Naive B cell (primary cell): ENCODE measurements around the gene ID3. TPM values are rescaled to one million over a fixed set of nuclear protein-coding genes. Genes with fewer than 3 reads are reported as not detected.
"Not testable (repeated sequence)": the region's sequence is repeated elsewhere in the genome, so short reads cannot be mapped to it uniquely, and the experiment has no call there.

Experiments
- ATAC-seq, 2 donors: fragments of 150-1000 bp; cut with Tn5 transposase; 2 replicates each; pipeline ENCODE4 v1.10.0; 2021; ENCODE audit warnings: low read depth in 2 of 2, mild to moderate bottlenecking in 2 of 2, moderate library complexity in 2 of 2
- DNase-seq: peaks from one replicate; pipeline ENCODE4 v3.0.0; 2022
- H3K27ac Mint-ChIP-seq, 6 donors: one replicate each; pipeline ENCODE4 v1.8.0; 2020 to 2022; ENCODE audit warnings: mild to moderate bottlenecking in 6 of 6, mixed read lengths in 6 of 6, moderate library complexity in 5 of 6, inconsistent platforms in 2 of 6
- H3K27me3 Mint-ChIP-seq, 3 donors: one replicate each; pipeline ENCODE4 v1.8.0; 2021 to 2022; ENCODE audit warnings: mixed read lengths in 3 of 3, mild to moderate bottlenecking in 1 of 3
- H3K36me3 Mint-ChIP-seq, 2 donors: one replicate each; pipeline ENCODE4 v1.8.0; 2020 to 2022; ENCODE audit warnings: mixed read lengths in 2 of 2, inconsistent platforms in 1 of 2, mild to moderate bottlenecking in 1 of 2
- H3K4me1 Mint-ChIP-seq, 3 donors: one replicate each; pipeline ENCODE4 v1.8.0; 2020 to 2022; ENCODE audit warnings: mixed read lengths in 3 of 3, inconsistent platforms in 1 of 3, mild to moderate bottlenecking in 1 of 3, moderate library complexity in 1 of 3
- H3K4me3 Mint-ChIP-seq, 8 donors: one replicate each; pipeline ENCODE4 v1.8.0; 2020 to 2022; ENCODE audit warnings: mild to moderate bottlenecking in 8 of 8, mixed read lengths in 8 of 8, moderate library complexity in 8 of 8, inconsistent platforms in 2 of 8
- H3K9me3 Mint-ChIP-seq, 7 donors: one replicate each; pipeline ENCODE4 v1.8.0; 2020 to 2022; ENCODE audit warnings: mixed read lengths in 7 of 7, mild to moderate bottlenecking in 5 of 7, inconsistent platforms in 2 of 7, moderate library complexity in 1 of 7
- polyA plus RNA-seq, 6 donors: library from polyadenylated mRNA; unstranded; fragments of 300-500 nt; fragmentation: Illumina TruSeq; gene quantifications; one replicate each; pipeline ENCODE4 v1.2.3, GENCODE V29; 2021; ENCODE audit warnings: low read depth in 6 of 6

ID3 gene
- polyA plus RNA-seq, 6 donors from 2014 or later, result 23.9 to 52.0 (median 31.2) TPM

DNA sequence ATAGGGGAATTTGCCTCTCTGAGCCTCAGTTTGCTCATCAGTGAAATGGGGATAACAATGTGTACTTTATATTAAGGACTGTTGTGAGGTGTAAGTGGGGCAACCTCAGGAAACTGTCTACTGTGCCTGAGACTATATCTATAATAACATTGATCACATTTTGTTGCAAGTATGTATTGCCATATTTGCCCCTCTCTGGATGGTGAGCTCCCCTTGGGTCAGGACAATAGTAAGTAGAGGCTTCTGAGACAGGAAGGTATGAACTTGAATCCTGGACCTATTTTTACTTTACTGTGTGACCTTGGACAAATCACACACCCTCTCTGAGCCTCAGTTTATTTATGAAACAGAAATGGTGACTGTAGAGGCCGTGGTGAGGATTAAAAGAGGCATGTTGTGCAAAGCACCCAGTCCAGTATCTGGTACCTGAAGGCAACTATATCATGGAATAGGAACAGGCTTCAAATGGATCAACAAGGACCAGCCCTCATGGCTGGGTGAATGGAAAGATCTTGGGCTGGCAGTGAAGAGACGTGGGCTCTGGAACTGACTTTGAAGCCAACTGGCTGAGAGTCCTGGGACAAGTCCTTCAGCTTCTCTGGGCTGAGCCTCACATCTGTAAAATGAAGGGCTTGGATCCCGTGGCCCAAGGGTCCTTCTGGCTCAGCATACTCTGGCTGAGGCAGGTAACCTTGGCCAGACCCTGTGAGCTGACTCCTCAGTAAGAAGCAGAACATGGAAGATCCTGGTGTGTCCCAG lies 35.0 kb upstream of the ID3 start:
- H3K36me3 Mint-ChIP-seq, result no peaks in the 10 kb centered on the region
- peak overlapping the region; percentile 33 to 92 (median 86) for H3K27ac Mint-ChIP-seq
- H3K9me3 Mint-ChIP-seq, result no peaks in the 10 kb centered on the region
- no peaks in the 10 kb centered on the region for H3K27me3 Mint-ChIP-seq
- ATAC-seq (no peak), DNase-seq (no peak)
- peak overlapping the region in 7 of 8 donors; percentile 31 to 85 (median 70) for H3K4me3 Mint-ChIP-seq
- H3K4me1 Mint-ChIP-seq, result peaks cover 82 to 98% (median 91%) of the 10 kb centered on the region in 3 donors

- ATAC-seq (no peak), DNase-seq (no peak)
- Mint-ChIP-seq H3K9me3 (no peaks in the 10 kb centered on the region), H3K4me3 (peak overlapping the region in 6 of 8 donors; percentile 21 to 88 (median 76)), H3K4me1 (peaks cover 82 to 98% (median 94%) of the 10 kb centered on the region in 3 donors), H3K27ac (peak overlapping the region in 5 of 6 donors; percentile 34 to 92 (median 79)), H3K36me3 (no peaks in the 10 kb centered on the region), H3K27me3 (no peaks in the 10 kb centered on the region)
These were observed 34.4 kb upstream of the ID3 start for GRCh38 chr1:23593556-23594148.

- DNase-seq (no peak), ATAC-seq (no peak)
- no peaks in the 10 kb centered on the region for H3K27me3 Mint-ChIP-seq
- H3K36me3 Mint-ChIP-seq, result no peaks in the 10 kb centered on the region
- H3K4me1 Mint-ChIP-seq, result peaks cover 84 to 98% (median 94%) of the 10 kb centered on the region in 3 donors
- no peaks in the 10 kb centered on the region for H3K9me3 Mint-ChIP-seq
- peak overlapping the region in 7 of 8 donors; percentile 18 to 88 (median 67) for H3K4me3 Mint-ChIP-seq
- peak overlapping the region; percentile 74 to 98 (median 92) for H3K27ac Mint-ChIP-seq
These were observed 33.8 kb upstream of the ID3 start for GRCh38 chr1:23593042-23593521.

GRCh38 chr1:23592209-23592892 lies 33.0 kb upstream of the ID3 start:
- Mint-ChIP-seq H3K9me3 (no peaks in the 10 kb centered on the region), H3K4me3 (peak overlapping the region; percentile 31 to 88 (median 77)), H3K27me3 (no peaks in the 10 kb centered on the region), H3K27ac (peak overlapping the region; percentile 61 to 98 (median 92)), H3K4me1 (peaks cover 81 to 98% (median 94%) of the 10 kb centered on the region in 3 donors), H3K36me3 (no peaks in the 10 kb centered on the region)
- DNase-seq (no peak), ATAC-seq (peak; percentile 18 to 19)

- Mint-ChIP-seq H3K4me1 (peaks cover 74 to 95% (median 91%) of the 10 kb centered on the region in 3 donors), H3K36me3 (no peaks in the 10 kb centered on the region), H3K27ac (peak overlapping the region; percentile 61 to 98 (median 92)), H3K9me3 (no peaks in the 10 kb centered on the region), H3K27me3 (no peaks in the 10 kb centered on the region), H3K4me3 (peak overlapping the region; percentile 31 to 88 (median 77))
- peak; percentile 36 to 49 for ATAC-seq
- DNase-seq, result peak; percentile 43
These were observed 32.3 kb upstream of the ID3 start for GRCh38 chr1:23591460-23592208.

GRCh38 chr1:23590058-23590783 lies 30.9 kb upstream of the ID3 start:
- no peak for DNase-seq
- H3K27ac Mint-ChIP-seq, result peak overlapping the region; percentile 14 to 96 (median 82)
- peak overlapping the region; percentile 22 to 85 (median 77) for H3K4me3 Mint-ChIP-seq
- H3K27me3 Mint-ChIP-seq, result no peaks in the 10 kb centered on the region
- no peaks in the 10 kb centered on the region for H3K36me3 Mint-ChIP-seq
- peak; percentile 42 to 44 for ATAC-seq
- H3K4me1 Mint-ChIP-seq, result peaks cover 66 to 88% (median 81%) of the 10 kb centered on the region in 3 donors
- no peaks in the 10 kb centered on the region for H3K9me3 Mint-ChIP-seq

DNA sequence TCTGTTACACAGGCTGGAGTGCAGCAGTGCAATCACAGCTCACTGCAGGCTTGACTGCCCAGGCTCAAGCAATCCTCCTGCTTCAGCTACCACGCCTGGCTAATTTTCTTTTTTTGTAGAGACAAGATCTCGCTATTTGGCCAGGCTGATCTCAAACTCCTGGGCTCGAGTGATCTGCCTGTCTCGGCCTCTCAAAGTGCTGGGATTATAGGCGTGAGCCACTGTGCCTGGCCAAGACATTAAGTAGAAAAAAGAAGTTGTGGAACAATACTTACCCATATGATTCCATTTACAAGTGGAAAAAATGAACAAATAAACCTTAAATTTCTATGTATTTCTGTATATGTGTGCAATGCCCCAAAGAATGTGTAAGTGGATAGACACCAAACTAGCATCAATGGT lies 30.3 kb upstream of the ID3 start:
- no peak for DNase-seq
- Mint-ChIP-seq H3K9me3 (no peaks in the 10 kb centered on the region), H3K4me3 (peak overlapping the region in 5 of 8 donors; percentile 22 to 85 (median 63)), H3K4me1 (peaks cover 61 to 82% (median 74%) of the 10 kb centered on the region in 3 donors), H3K27me3 (no peaks in the 10 kb centered on the region), H3K36me3 (no peaks in the 10 kb centered on the region), H3K27ac (peak overlapping the region in 5 of 6 donors; percentile 38 to 85 (median 74))
- ATAC-seq, result no peak

GRCh38 chr1:23588749-23589548 lies 29.6 kb upstream of the ID3 start:
- H3K9me3 Mint-ChIP-seq, result no peaks in the 10 kb centered on the region
- peak overlapping the region; percentile 3 to 73 (median 44) for H3K27ac Mint-ChIP-seq
- ATAC-seq (no peak), DNase-seq (no peak)
- H3K27me3 Mint-ChIP-seq, result no peaks in the 10 kb centered on the region
- peaks cover 55 to 76% (median 68%) of the 10 kb centered on the region in 3 donors for H3K4me1 Mint-ChIP-seq
- H3K36me3 Mint-ChIP-seq, result no peaks in the 10 kb centered on the region
- peak overlapping the region in 4 of 8 donors; percentile 1 to 85 (median 24) for H3K4me3 Mint-ChIP-seq

DNA sequence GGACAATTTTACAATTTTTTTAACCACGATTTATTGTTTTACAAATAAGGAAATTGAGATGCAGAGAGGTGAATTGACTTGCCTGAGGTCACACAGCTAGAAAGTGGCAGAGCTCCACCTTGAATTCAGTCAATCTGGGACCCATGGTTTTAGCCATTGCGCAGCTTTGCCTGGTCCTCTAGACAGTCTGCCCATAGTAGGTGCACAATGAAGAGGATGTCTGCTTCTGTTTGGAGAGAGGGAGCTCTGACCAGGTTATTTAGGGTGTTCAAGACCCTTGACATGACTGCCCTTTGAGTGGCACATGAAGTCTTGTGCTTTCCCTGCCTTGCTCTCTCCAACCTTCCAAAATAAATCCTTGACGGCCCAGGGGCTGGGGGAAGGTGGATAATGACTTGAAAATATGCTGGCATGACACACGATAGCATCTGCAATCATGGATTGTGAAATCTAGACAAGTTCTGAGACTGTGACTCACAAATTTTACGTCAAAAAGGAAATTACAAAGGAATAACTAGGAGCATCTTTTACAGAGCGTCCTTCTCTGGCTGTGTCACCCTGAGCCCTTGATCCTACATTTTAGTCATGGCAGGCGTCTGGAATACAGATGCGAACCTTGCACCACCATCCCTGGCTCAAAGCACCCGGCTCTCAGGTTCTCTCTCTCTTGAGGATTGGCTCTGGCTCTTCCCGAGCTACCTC lies 26.2 kb upstream of the ID3 start:
- peaks cover 41 to 74% (median 51%) of the 10 kb centered on the region in 3 donors for H3K4me1 Mint-ChIP-seq
- ATAC-seq (no peak), DNase-seq (no peak)
- no peaks in the 10 kb centered on the region for H3K27me3 Mint-ChIP-seq
- H3K4me3 Mint-ChIP-seq, result peak overlapping the region in 1 of 8 donors; percentile 66
- H3K9me3 Mint-ChIP-seq, result no peaks in the 10 kb centered on the region
- no peaks in the 10 kb centered on the region for H3K36me3 Mint-ChIP-seq
- peak overlapping the region in 3 of 6 donors; percentile 19 to 44 (median 24) for H3K27ac Mint-ChIP-seq

DNA sequence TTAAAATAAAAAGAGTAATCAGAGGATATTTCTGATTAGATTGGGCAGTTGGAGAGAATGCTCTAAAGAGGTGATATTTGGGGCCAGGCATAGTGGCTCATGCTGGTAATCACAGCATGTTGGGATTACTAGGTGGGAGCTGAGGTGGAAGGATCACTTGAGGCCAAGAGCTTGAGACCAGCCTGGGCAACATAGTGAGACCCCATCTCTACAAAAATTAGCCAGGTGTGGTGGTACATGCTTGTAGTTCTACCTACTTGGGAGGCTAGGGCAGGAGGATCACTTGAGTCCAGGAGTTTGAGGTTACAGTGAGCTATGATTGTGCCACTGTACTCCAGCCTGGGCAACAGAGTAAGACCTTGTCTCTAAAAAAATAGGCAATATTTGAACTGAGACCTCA lies 24.4 kb upstream of the ID3 start:
- Mint-ChIP-seq H3K27ac (peak overlapping the region in 1 of 6 donors; percentile 57), H3K4me1 (peaks cover 30 to 74% (median 50%) of the 10 kb centered on the region in 3 donors)
- ATAC-seq, H3K27me3 Mint-ChIP-seq, H3K4me3 Mint-ChIP-seq, H3K9me3 Mint-ChIP-seq, H3K36me3 Mint-ChIP-seq, DNase-seq: not testable (repeated sequence)

DNA sequence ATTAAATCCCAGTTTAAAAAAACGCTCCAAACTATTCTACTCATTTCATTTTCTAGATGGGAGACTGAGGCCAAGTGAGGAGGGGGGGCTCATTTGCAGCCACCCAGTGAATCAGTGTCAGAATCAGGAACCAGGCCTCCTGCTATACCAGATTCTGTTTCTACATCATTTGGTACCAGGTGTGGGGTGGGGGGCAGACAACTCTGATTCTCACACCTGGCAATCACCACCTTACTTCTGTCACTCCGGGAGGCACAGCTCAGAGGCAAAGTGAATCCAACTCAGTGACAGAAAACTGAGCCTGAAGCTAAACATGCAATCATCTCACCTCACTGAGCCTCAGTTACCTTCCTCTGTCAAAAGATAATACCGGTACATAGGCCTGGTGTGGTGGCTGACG lies 23.5 kb upstream of the ID3 start:
- H3K9me3 Mint-ChIP-seq, result no peaks in the 10 kb centered on the region
- no peaks in the 10 kb centered on the region for H3K27me3 Mint-ChIP-seq
- peak overlapping the region in 3 of 6 donors; percentile 44 to 89 (median 76) for H3K27ac Mint-ChIP-seq
- ATAC-seq, result peak; percentile 32 to 36
- no peak for DNase-seq
- peaks cover 30 to 74% (median 48%) of the 10 kb centered on the region in 3 donors for H3K4me1 Mint-ChIP-seq
- peak overlapping the region in 2 of 8 donors; percentile 25 to 35 for H3K4me3 Mint-ChIP-seq
- no peaks in the 10 kb centered on the region for H3K36me3 Mint-ChIP-seq
